Activated T-cell treated with anti-CD3 and anti-CD28 coated beads, Interleukin-2, amount 50 U/mL, for 24 hours (primary cell): ENCODE measurements around the gene FRRS1L.
A peak's percentile ranks its signal among the peaks of the same experiment; 100 is the strongest.

ENCODE experiments used
- DNase-seq: peaks from one replicate; pipeline ENCODE4 v3.0.0-alpha.2; 2020
- H3K27ac Mint-ChIP-seq: 2 replicates; pipeline ENCODE4 v1.8.0; 2020; ENCODE audit warnings: mild to moderate bottlenecking, mixed read lengths
- H3K27me3 Mint-ChIP-seq: 2 replicates; pipeline ENCODE4 v1.8.0; 2020; ENCODE audit warnings: mixed read lengths
- H3K36me3 Mint-ChIP-seq: 2 replicates; pipeline ENCODE4 v1.8.0; 2020; ENCODE audit warnings: low read depth, mixed read lengths
- H3K4me1 Mint-ChIP-seq: 2 replicates; pipeline ENCODE4 v1.8.0; 2020; ENCODE audit warnings: low read depth, mixed read lengths
- H3K4me3 Mint-ChIP-seq: 2 replicates; pipeline ENCODE4 v1.8.0; 2020; ENCODE audit warnings: mild to moderate bottlenecking, moderate library complexity, mixed read lengths
- H3K9me3 Mint-ChIP-seq: 2 replicates; pipeline ENCODE4 v1.8.0; 2020; ENCODE audit warnings: mixed read lengths

Gene FRRS1L

GRCh38 chr9:109113892-109114609 lies 53.0 kb downstream of the FRRS1L start:
- DNase-seq: no peak
- Mint-ChIP-seq H3K4me3 (peak overlapping the region; percentile 16), H3K27ac (peak overlapping the region; percentile 81), H3K27me3 (no peaks in the 10 kb centered on the region), H3K4me1 (peaks cover 89% of the 10 kb centered on the region), H3K36me3 (peaks cover 46% of the 10 kb centered on the region), H3K9me3 (no peaks in the 10 kb centered on the region)

GRCh38 chr9:109113254-109113653 lies 53.8 kb downstream of the FRRS1L start:
- Mint-ChIP-seq H3K4me1 (peaks cover 93% of the 10 kb centered on the region), H3K27me3 (no peaks in the 10 kb centered on the region), H3K4me3 (no peak overlapping the region), H3K9me3 (no peaks in the 10 kb centered on the region), H3K27ac (peak overlapping the region; percentile 26), H3K36me3 (peaks cover 38% of the 10 kb centered on the region)
- DNase-seq: no peak

- Mint-ChIP-seq H3K27me3 (no peaks in the 10 kb centered on the region), H3K27ac (peak overlapping the region; percentile 91), H3K36me3 (peaks cover 25% of the 10 kb centered on the region), H3K4me3 (peak overlapping the region; percentile 58), H3K4me1 (peaks cover 85% of the 10 kb centered on the region), H3K9me3 (no peaks in the 10 kb centered on the region)
- no peak for DNase-seq
Measured at GRCh38 chr9:109110329-109111021, 56.6 kb downstream of the FRRS1L start.

- peak overlapping the region; percentile 58 for H3K4me3 Mint-ChIP-seq
- H3K36me3 Mint-ChIP-seq: peaks cover 28% of the 10 kb centered on the region
- H3K27ac Mint-ChIP-seq: peak overlapping the region; percentile 91
- peaks cover 86% of the 10 kb centered on the region for H3K4me1 Mint-ChIP-seq
- no peaks in the 10 kb centered on the region for H3K9me3 Mint-ChIP-seq
- DNase-seq: no peak
- no peaks in the 10 kb centered on the region for H3K27me3 Mint-ChIP-seq
Measured at GRCh38 chr9:109109967-109110328, 57.1 kb downstream of the FRRS1L start.

GRCh38 chr9:109108318-109108717 lies 58.7 kb downstream of the FRRS1L start:
- peaks cover 27% of the 10 kb centered on the region for H3K36me3 Mint-ChIP-seq
- H3K27ac Mint-ChIP-seq: peak overlapping the region; percentile 94
- H3K9me3 Mint-ChIP-seq: peaks cover 2% of the 10 kb centered on the region
- H3K4me1 Mint-ChIP-seq: peaks cover 76% of the 10 kb centered on the region
- peak overlapping the region; percentile 49 for H3K4me3 Mint-ChIP-seq
- no peak for DNase-seq
- H3K27me3 Mint-ChIP-seq: no peaks in the 10 kb centered on the region

DNA sequence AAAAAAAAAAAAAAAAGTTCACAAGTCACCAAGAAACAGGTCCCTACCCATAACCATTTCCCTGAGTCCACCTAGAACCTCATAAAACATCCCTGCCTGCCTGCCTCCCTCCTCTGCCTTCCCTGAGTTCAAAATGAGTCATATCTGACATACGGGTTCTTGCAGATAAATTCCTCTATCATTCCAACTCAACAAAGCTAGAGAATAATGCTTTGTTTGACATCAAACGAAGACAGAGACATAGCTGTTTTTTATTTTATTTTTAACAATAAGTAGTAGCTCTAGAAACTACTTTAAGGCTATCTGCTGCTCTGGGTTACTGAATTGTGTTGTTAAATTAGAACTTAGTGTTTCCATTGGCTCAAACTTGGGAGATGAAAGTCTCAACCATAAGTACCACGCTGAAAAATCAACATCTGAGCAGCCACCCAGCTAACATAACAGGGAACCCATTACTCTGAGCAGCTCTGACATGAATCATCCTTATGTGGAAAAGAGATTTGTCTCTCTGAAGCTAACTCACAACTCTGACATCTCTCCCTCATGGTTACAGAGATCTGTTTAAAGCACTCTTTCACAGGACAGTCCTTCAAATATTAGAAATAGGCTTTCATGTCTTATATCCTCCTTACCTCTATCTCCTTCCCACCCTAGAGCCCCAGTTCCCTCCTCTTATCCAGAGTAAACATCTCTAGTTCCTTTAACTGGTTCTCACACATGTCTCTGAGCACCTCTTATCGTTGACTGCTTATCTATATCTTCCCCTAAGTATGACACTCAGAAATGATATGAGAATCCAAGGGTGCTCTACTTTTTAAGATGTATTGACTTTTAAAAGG lies 59.4 kb downstream of the FRRS1L start:
- H3K27me3 Mint-ChIP-seq: no peaks in the 10 kb centered on the region
- peak overlapping the region; percentile 49 for H3K4me3 Mint-ChIP-seq
- peaks cover 34% of the 10 kb centered on the region for H3K36me3 Mint-ChIP-seq
- peaks cover 76% of the 10 kb centered on the region for H3K4me1 Mint-ChIP-seq
- peak overlapping the region; percentile 94 for H3K27ac Mint-ChIP-seq
- no peak for DNase-seq
- H3K9me3 Mint-ChIP-seq: peaks cover 5% of the 10 kb centered on the region

GRCh38 chr9:109101810-109102209 lies 65.2 kb downstream of the FRRS1L start:
- Mint-ChIP-seq H3K36me3 (peaks cover 63% of the 10 kb centered on the region), H3K4me1 (peaks cover 73% of the 10 kb centered on the region), H3K27me3 (no peaks in the 10 kb centered on the region), H3K4me3 (peak overlapping the region; percentile 38), H3K27ac (peak overlapping the region; percentile 87), H3K9me3 (peaks cover 5% of the 10 kb centered on the region)
- no peak for DNase-seq

- Mint-ChIP-seq H3K9me3 (peaks cover 5% of the 10 kb centered on the region), H3K27me3 (no peaks in the 10 kb centered on the region), H3K27ac (peak overlapping the region; percentile 87), H3K4me3 (peak overlapping the region; percentile 38), H3K4me1 (peaks cover 74% of the 10 kb centered on the region), H3K36me3 (peaks cover 59% of the 10 kb centered on the region)
- no peak for DNase-seq
Measured at GRCh38 chr9:109101202-109101595, 65.8 kb downstream of the FRRS1L start.

GRCh38 chr9:109100543-109101201 lies 66.4 kb downstream of the FRRS1L start:
- H3K4me1 Mint-ChIP-seq: peaks cover 78% of the 10 kb centered on the region
- H3K4me3 Mint-ChIP-seq: peak overlapping the region; percentile 38
- no peaks in the 10 kb centered on the region for H3K27me3 Mint-ChIP-seq
- peak overlapping the region; percentile 87 for H3K27ac Mint-ChIP-seq
- peaks cover 61% of the 10 kb centered on the region for H3K36me3 Mint-ChIP-seq
- no peak for DNase-seq
- peaks cover 5% of the 10 kb centered on the region for H3K9me3 Mint-ChIP-seq

DNA sequence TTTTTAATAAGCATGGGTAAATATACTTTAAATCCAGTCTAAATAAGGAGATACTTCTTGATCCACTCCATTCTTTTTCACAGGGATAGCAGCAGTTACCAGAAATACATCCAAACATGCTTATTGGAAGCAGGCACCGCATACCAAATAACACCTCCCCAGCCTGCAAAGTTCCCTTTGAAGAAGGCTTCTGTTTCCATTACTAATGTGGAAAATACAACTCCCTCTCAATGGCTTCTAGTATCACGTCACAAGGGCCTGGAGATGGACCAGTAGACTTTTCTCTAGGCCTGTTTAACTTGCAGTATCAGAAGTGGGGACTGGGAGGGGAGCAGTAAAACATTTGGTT lies 68.1 kb downstream of the FRRS1L start:
- peaks cover 89% of the 10 kb centered on the region for H3K4me1 Mint-ChIP-seq
- peak overlapping the region; percentile 6 for H3K4me3 Mint-ChIP-seq
- H3K27ac Mint-ChIP-seq: peak overlapping the region; percentile 71
- H3K36me3 Mint-ChIP-seq: peaks cover 64% of the 10 kb centered on the region
- peaks cover 5% of the 10 kb centered on the region for H3K9me3 Mint-ChIP-seq
- no peaks in the 10 kb centered on the region for H3K27me3 Mint-ChIP-seq
- no peak for DNase-seq

GRCh38 chr9:109098171-109098959 lies 68.7 kb downstream of the FRRS1L start:
- peak overlapping the region; percentile 71 for H3K27ac Mint-ChIP-seq
- peak overlapping the region; percentile 6 for H3K4me3 Mint-ChIP-seq
- peaks cover 3% of the 10 kb centered on the region for H3K9me3 Mint-ChIP-seq
- peaks cover 64% of the 10 kb centered on the region for H3K36me3 Mint-ChIP-seq
- H3K27me3 Mint-ChIP-seq: no peaks in the 10 kb centered on the region
- DNase-seq: no peak
- peaks cover 92% of the 10 kb centered on the region for H3K4me1 Mint-ChIP-seq

GRCh38 chr9:109097146-109097545 lies 69.9 kb downstream of the FRRS1L start:
- Mint-ChIP-seq H3K9me3 (no peaks in the 10 kb centered on the region), H3K36me3 (peaks cover 66% of the 10 kb centered on the region), H3K27me3 (no peaks in the 10 kb centered on the region), H3K4me3 (no peak overlapping the region), H3K27ac (peak overlapping the region; percentile 71), H3K4me1 (peaks cover 94% of the 10 kb centered on the region)
- DNase-seq: no peak

GRCh38 chr9:109095321-109095720 lies 71.7 kb downstream of the FRRS1L start:
- no peaks in the 10 kb centered on the region for H3K27me3 Mint-ChIP-seq
- peaks cover 86% of the 10 kb centered on the region for H3K4me1 Mint-ChIP-seq
- no peak overlapping the region for H3K27ac Mint-ChIP-seq
- no peak for DNase-seq
- H3K36me3 Mint-ChIP-seq: peaks cover 80% of the 10 kb centered on the region
- H3K9me3 Mint-ChIP-seq: no peaks in the 10 kb centered on the region
- no peak overlapping the region for H3K4me3 Mint-ChIP-seq

DNA sequence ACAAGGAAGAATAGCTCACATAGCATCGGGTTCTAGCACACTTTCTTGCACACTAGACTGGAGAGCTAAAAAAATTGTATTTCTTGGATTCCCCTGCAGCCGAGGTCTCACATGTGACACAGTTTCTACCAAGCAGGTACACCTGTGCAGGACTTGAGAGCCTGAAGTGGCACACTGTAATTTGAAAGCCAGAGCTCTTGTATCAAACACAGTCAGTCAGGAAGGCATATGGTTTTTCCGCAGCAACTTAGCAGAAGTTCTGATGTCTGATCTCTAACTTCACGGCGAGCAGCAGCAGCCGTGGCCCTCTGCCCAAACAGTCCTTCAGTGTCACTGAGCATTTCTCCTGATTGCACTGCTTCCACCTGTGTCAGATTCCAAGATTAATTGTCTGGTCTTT lies 72.8 kb downstream of the FRRS1L start:
- no peak overlapping the region for H3K4me3 Mint-ChIP-seq

More for the DNA sequence above, 72.8 kb downstream of the FRRS1L start:
- H3K27ac Mint-ChIP-seq: no peak overlapping the region
- DNase-seq: no peak
- peaks cover 77% of the 10 kb centered on the region for H3K4me1 Mint-ChIP-seq
- no peaks in the 10 kb centered on the region for H3K27me3 Mint-ChIP-seq
- no peaks in the 10 kb centered on the region for H3K9me3 Mint-ChIP-seq
- peaks cover 82% of the 10 kb centered on the region for H3K36me3 Mint-ChIP-seq
